ENCODE measurements around the gene SPG7. TPM values are rescaled to one million over a fixed set of nuclear protein-coding genes. Genes with fewer than 3 reads are reported as not detected.

The SPG7 gene
- total RNA-seq, 2 experiments from 2014 or later, result 78.6 to 79.8 TPM

DNA sequence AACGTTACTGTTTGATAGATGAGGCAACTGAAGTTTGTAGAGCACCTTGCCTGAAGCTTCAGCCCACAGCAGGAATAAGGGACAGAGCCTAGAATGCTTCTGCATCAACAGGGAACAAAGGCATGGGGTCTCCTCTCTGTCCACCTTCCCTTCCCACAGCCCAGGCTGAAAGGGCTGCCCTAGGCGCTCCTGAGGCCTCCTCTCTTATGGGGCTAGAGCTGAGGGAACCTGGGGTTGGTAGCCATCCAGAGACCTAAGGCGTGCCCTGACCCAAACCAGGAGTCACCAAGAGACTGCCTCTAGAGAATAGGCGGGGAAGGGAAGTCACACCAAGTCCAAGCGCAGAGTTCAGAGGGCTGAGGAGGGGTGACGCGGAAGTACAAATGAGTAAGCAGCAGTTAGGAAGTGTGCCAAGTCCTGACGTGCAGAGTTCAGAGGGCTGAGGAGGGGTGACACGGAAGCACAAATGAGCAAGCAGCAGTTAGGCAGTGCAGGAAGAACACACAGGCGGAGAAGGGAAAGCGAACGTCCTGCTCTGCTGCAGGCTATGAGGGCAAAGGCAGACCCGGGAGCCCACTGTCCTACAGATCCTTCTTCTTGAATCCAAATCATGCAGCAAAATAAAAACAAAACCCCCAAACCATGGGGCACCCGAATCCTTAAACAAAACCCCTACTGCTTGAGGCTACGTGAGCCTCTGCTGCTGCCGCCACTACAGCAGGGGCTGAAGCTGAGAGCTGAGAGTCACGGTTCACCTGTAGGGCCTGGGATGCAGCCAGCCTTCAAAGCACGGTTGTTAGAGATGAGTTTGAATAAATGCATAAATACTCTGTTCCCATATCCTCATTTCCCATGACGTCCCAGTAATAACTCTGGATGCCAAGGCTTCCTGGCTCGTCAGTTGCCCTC lies 2.7 kb upstream of the SPG7 start:
- TF ChIP-seq CTCF (IDR thresholded peaks at IDR 0.05), result no peak
- intact Hi-C loops (cut with micrococcal nuclease), result no loop called here
- Mint-ChIP-seq H3K27ac (peak overlapping the region; percentile 90), H3K9me3 (no peaks in the 10 kb centered on the region), H3K36me3 (ENCODE audit: low read depth) (peaks cover 2% of the 10 kb centered on the region), H3K27me3 (no peaks in the 10 kb centered on the region), H3K4me1 (ENCODE audit: low read depth) (peaks cover 29% of the 10 kb centered on the region), H3K4me3 (peak overlapping the region; percentile 85)
- ChIA-PET POLR2A (interaction anchor here (0.6 to 5.1 kb wide), 10 partner anchors 11 to 219 kb away, joined by 3 to 39 read pairs (median 3); partner anchors contain the start of genes ANKRD11 and CDK10), CTCF (interaction anchor here (0.8 to 0.9 kb wide), 2 partner anchors 52 to 173 kb away, joined by 3 read pairs; no protein-coding TSS in a partner anchor)
- peak; percentile 76 for ATAC-seq
- peak; percentile 97 for DNase-seq

DNA sequence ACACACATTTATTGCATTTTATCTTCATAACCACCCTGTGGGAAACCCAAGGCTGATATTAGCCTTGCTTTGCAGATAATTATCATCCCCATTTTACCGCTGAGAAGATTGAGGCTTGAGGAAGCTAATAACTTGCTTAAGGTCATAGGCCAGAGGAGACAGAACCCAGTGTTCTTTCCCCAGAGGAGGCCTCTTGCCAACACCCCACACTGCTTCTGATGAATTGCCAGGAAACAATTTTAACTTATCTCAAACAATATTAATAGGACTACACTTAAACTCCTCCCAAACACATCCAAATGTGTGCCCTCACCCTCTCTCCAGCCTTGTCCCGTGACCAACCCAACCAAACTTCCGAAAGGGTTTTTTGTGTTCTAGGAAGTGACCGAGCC lies 2.1 kb upstream of the SPG7 start:
- DNase-seq (no peak), ATAC-seq (no peak)
- Mint-ChIP-seq H3K27me3 (no peaks in the 10 kb centered on the region), H3K9me3 (no peaks in the 10 kb centered on the region), H3K36me3 (ENCODE audit: low read depth) (peaks cover 3% of the 10 kb centered on the region), H3K4me1 (ENCODE audit: low read depth) (peaks cover 31% of the 10 kb centered on the region), H3K4me3 (peak overlapping the region; percentile 85), H3K27ac (peak overlapping the region; percentile 90)
- ChIA-PET CTCF (no interaction called here), POLR2A (interaction anchor here (0.7 to 5.1 kb wide), 2 partner anchors 12 to 16 kb away, joined by 3 to 39 read pairs; partner anchors contain the start of gene ANKRD11)
- no peak for TF ChIP-seq CTCF (IDR thresholded peaks at IDR 0.05)
- intact Hi-C loops (cut with micrococcal nuclease), result no loop called here

GRCh38 chr16:89506791-89507191 lies 1.4 kb upstream of the SPG7 start:
- DNase-seq, result peak; percentile 42
- no peak for ATAC-seq
- H3K36me3 Mint-ChIP-seq (ENCODE audit: low read depth), result peaks cover 6% of the 10 kb centered on the region
- H3K4me3 Mint-ChIP-seq, result peak overlapping the region; percentile 85
- no peaks in the 10 kb centered on the region for H3K9me3 Mint-ChIP-seq
- intact Hi-C loops (cut with micrococcal nuclease), result no loop called here
- H3K4me1 Mint-ChIP-seq (ENCODE audit: low read depth), result peaks cover 34% of the 10 kb centered on the region
- POLR2A ChIA-PET, result interaction anchor here (0.7 to 2.8 kb wide), 14 partner anchors 9 to 308 kb away, joined by 3 to 18 read pairs (median 6); partner anchors contain the start of gene RPL13
- CTCF ChIA-PET, result no interaction called here
- H3K27ac Mint-ChIP-seq, result peak overlapping the region; percentile 90
- TF ChIP-seq CTCF (IDR thresholded peaks at IDR 0.05), result no peak
- no peaks in the 10 kb centered on the region for H3K27me3 Mint-ChIP-seq

- Mint-ChIP-seq H3K4me3 (peak overlapping the region; percentile 85), H3K27ac (peak overlapping the region; percentile 90)
- TF ChIP-seq CTCF (IDR thresholded peaks at IDR 0.05), result no peak
These were observed 879 bp upstream of the SPG7 start for GRCh38 chr16:89507214-89507833.

More at GRCh38 chr16:89507214-89507833, 879 bp upstream of the SPG7 start:
- Mint-ChIP-seq H3K9me3 (no peaks in the 10 kb centered on the region), H3K4me1 (ENCODE audit: low read depth) (peaks cover 34% of the 10 kb centered on the region), H3K36me3 (ENCODE audit: low read depth) (peaks cover 8% of the 10 kb centered on the region), H3K27me3 (no peaks in the 10 kb centered on the region)
- DNase-seq (peak; percentile 35), ATAC-seq (no peak)
- intact Hi-C loops (cut with micrococcal nuclease), result no loop called here
- ChIA-PET POLR2A (interaction anchor here (0.6 to 2.8 kb wide), 23 partner anchors 9 to 321 kb away, joined by 3 to 18 read pairs (median 4); partner anchors contain the start of gene RPL13), CTCF (interaction anchor here (0.7 to 2.4 kb wide), 4 partner anchors 12 to 220 kb away, joined by 3 to 9 read pairs (median 6); no protein-coding TSS in a partner anchor)
